ENCODE results near the gene ZFAND2B. TPM values are rescaled to one million over a fixed set of nuclear protein-coding genes. Genes with fewer than 3 reads are reported as not detected.

Gene ZFAND2B
- total RNA-seq, 3 donors from 2014 or later = 43.6 to 52.0 (median 45.0) TPM

DNA sequence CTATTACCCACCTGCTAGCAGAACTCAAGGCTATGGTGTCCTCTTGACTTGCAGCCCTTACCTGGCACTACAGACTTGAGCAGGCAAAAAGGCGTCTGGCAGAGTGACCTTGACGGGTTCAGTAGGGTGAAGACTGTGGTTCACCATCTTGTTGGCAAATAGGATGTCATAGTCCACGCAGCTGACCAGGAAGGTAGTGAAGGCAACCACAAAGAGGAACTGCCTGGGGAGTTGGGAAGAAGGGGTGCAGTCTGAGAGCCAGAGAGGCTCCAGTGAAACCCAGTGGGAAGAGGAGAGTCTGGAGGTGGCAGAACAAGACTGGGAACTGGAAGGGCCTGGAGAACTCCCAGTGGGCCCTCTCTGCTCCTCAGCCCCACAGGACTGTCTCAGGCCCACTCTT is 18.8 kb downstream of the ZFAND2B start:
- peaks cover 5 to 9% of the 10 kb centered on the region in 2 donors for H3K4me1 ChIP-seq
- no peak for TF ChIP-seq POLR2A (IDR thresholded peaks at IDR 0.05)
- TF ChIP-seq, protein P1, sequence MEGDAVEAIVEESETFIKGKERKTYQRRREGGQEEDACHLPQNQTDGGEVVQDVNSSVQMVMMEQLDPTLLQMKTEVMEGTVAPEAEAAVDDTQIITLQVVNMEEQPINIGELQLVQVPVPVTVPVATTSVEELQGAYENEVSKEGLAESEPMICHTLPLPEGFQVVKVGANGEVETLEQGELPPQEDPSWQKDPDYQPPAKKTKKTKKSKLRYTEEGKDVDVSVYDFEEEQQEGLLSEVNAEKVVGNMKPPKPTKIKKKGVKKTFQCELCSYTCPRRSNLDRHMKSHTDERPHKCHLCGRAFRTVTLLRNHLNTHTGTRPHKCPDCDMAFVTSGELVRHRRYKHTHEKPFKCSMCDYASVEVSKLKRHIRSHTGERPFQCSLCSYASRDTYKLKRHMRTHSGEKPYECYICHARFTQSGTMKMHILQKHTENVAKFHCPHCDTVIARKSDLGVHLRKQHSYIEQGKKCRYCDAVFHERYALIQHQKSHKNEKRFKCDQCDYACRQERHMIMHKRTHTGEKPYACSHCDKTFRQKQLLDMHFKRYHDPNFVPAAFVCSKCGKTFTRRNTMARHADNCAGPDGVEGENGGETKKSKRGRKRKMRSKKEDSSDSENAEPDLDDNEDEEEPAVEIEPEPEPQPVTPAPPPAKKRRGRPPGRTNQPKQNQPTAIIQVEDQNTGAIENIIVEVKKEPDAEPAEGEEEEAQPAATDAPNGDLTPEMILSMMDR (IDR thresholded peaks at IDR 0.05) = no peak
- no peak for TF ChIP-seq POLR2AphosphoS5 (IDR thresholded peaks at IDR 0.05)
- H3K4me3 ChIP-seq = no peak overlapping the region
- H3K36me3 ChIP-seq = peaks cover 12% of the 10 kb centered on the region
- H3K27me3 ChIP-seq = no peaks in the 10 kb centered on the region
- intact Hi-C loops (cut with DNase I; ENCODE audit: low total_unique reads) = no loop called here
- no peaks in the 10 kb centered on the region for H3K9me3 ChIP-seq
- no peak overlapping the region for H3K27ac ChIP-seq
- DNase-seq (ENCODE audit: low spot score in 2 of 2) = no peak

DNA sequence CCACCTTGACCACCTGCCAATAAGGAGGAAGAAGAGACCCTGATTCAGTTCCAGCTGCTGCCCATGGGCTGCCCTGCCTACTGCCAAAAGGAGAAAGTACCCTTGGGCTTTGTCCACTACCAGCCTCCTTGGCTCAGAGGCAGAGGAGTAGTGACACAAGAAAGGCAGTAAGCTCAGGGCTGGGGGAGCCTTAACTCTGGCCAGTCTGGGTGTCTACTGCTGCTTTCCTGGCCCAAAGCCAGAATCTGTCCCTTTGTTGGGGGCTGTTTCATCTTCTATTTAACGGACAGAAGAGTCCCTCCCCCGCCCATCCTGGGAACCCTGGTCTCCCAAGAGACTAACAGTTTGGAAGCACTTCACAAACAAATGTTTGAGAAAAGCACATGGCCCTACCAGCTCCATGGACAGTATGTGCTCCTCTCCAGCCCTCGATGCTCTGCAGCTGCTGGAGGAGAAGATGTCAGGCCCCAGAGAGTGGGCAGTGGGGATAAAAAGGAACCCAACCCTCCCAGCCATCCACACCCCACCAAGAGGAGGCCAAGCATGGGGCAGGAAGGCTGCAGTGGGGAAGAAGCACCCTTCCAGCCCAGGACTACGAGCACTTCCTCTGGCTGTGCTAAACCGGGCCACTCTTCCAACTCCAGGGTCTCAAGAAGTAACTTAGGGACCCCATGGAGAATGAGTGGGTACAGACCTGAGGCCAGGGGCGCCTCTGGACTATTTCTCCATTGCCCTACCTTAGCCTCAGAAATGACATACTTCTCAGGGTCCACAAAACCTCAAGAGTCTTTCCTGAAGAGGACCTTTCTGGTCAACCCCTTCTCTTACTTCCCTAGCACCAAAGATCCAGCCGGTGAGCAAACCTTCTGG is 21.7 kb downstream of the ZFAND2B start:
- Histone ChIP-seq H3K27me3 (no peaks in the 10 kb centered on the region), H3K36me3 (peaks cover 8% of the 10 kb centered on the region), H3K27ac (peak overlapping the region; percentile 88 to 94), H3K4me3 (peak overlapping the region; percentile 60 to 97 (median 86)), H3K9me3 (no peaks in the 10 kb centered on the region), H3K4me1 (peaks cover 5 to 25% of the 10 kb centered on the region in 2 donors)
- intact Hi-C loops (cut with DNase I; ENCODE audit: low total_unique reads) = no loop called here
- no peak for DNase-seq (ENCODE audit: low spot score in 2 of 2)
- TF ChIP-seq, protein P1 (IDR thresholded peaks at IDR 0.05) = no peak
- no peak for TF ChIP-seq POLR2A (IDR thresholded peaks at IDR 0.05)
- no peak for TF ChIP-seq POLR2AphosphoS5 (IDR thresholded peaks at IDR 0.05)

DNA sequence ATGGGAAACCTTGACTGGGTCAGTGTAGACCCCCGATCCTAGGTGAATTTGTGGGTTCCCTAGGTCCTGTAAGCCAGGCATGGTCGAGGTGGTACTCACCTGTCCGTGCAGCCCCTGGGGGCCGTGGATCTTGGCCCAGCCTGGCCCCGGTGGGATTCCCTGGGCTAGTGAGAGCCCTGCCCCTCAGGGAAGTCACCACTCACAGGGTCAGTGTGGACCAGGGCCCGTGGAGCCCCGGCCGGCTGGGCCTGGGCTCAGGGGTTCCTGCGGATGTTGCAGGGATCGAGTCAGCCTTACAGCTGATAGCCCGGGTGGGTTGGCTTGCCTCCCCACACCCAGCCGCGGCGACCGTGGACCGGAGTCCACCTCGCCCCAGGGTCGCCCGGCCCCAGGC is 22.3 kb downstream of the ZFAND2B start:
- intact Hi-C loops (cut with DNase I; ENCODE audit: low total_unique reads) = no loop called here
- Histone ChIP-seq H3K27ac (peak overlapping the region; percentile 88 to 94), H3K4me1 (peaks cover 5 to 25% of the 10 kb centered on the region in 2 donors), H3K9me3 (no peaks in the 10 kb centered on the region), H3K27me3 (no peaks in the 10 kb centered on the region), H3K4me3 (peak overlapping the region; percentile 60 to 97 (median 86)), H3K36me3 (peaks cover 14% of the 10 kb centered on the region)
- no peak for DNase-seq (ENCODE audit: low spot score in 2 of 2)
- TF ChIP-seq POLR2A (IDR thresholded peaks at IDR 0.05) (no peak), POLR2AphosphoS5 (IDR thresholded peaks at IDR 0.05) (no peak)
- TF ChIP-seq, protein P1 (IDR thresholded peaks at IDR 0.05) = no peak

DNA sequence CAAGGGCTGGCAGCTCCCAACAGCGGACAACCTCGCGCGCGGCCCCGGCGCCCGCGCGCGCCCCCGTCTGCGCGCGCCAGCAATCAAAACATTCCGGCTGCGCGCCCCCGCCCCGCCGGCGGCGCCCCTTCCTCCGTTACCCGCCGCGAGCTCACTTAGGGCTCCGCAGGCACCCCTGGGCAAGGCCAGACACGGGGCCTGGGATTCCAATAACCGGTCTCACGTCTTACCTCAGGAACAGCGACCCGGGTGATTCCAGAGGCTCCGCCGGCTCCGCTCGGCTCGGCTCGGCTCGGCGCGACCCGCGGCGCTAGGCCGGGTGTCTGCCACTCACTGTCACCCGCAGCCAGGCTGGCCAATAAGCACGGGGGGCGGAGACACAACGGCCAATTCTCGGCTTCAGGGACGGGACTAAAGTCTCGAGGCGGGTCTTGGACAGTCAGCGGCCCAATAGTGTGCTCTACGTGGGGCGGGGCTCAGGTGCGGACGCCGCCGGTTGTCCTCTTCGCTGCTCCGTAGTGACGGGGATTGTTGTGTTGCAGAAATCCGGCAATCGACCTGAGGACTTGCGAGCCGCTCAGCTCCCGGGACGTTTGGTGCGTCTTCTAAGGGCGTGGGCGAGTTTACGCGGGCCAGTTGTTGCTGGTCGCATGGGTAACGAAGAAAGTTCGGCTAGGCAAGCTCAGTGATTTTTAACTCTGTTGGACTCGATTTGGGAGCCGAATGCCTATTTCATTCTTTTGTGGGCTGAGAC is 22.9 kb downstream of the ZFAND2B start, which contains the start of the genes ANKZF1 and ATG9A:
Gene ANKZF1, plus strand, starts transcription at position 502 of the 754 bp plus-strand sequence. CDS start 452 bp downstream, outside the sequence.
Gene ATG9A, minus strand, starts transcription at position 332 of the 754 bp plus-strand sequence. CDS start 1,612 bp downstream, outside the sequence.
- peak; percentile 70 to 94 (median 93) for TF ChIP-seq POLR2AphosphoS5 (IDR thresholded peaks at IDR 0.05)
- TF ChIP-seq, protein P1 (IDR thresholded peaks at IDR 0.05) = no peak
- peak; percentile 63 for TF ChIP-seq POLR2A (IDR thresholded peaks at IDR 0.05)

More for the DNA sequence above, 22.9 kb downstream of the ZFAND2B start, which contains the start of the genes ANKZF1 and ATG9A:
- peaks cover 5 to 25% of the 10 kb centered on the region in 2 donors for H3K4me1 ChIP-seq
- peak within 1 kb of the TSS; percentile 60 to 97 (median 86) for H3K4me3 ChIP-seq
- DNase-seq (ENCODE audit: low spot score in 2 of 2) = peak; percentile 98 to 99
- H3K36me3 ChIP-seq = peaks cover 14% of the 10 kb centered on the region
- H3K27me3 ChIP-seq = no peaks in the 10 kb centered on the region
- H3K27ac ChIP-seq = peak within 1 kb of the TSS; percentile 88 to 94
- H3K9me3 ChIP-seq = no peaks in the 10 kb centered on the region
- intact Hi-C loops (cut with DNase I; ENCODE audit: low total_unique reads) = no loop called here
